Measurements from ENCODE around the gene LZTS2. TPM values are rescaled to one million over a fixed set of nuclear protein-coding genes. Genes with fewer than 3 reads are reported as not detected.
A peak's percentile ranks its signal among the peaks of the same experiment; 100 is the strongest.

The LZTS2 gene
- total and polyA plus RNA-seq, 2 experiments from 2014 or later = 27.6 to 88.3 TPM

DNA sequence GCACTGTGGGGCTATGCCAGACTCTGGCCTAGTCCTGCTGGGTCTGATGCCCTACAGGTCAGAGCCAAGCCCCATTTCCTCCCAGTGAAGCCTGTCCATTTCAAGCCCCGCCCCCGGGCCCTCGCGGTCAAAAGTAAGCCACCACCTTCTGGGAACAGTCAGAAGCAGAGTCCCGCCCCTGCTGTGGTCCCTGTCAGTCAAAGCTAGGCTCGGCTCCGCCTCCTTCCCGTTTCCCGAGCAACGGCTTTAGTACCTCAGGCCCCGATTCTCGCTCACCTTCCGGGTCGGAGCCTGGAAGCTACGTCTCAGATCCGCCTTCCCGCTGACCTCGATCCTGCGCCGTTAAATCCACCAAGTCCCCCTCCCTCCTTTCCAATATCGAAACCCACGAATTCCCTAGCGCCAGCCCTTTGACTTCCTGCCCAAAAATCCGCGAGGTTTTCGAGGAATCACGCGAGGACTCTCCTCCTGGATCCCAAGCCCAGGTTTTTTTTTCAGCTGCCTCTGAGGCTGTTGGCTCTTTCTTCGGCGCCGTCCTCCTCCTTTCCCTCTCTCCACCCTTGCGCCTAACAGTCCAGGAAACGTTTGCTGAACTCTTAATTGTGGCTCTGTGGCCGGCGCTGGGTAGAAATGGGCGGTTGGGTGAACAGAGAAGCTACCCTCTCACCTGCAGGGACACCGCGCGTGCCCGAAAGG, 43.2 kb downstream of the LZTS2 start (continued):
- TF ChIP-seq, protein P1, sequence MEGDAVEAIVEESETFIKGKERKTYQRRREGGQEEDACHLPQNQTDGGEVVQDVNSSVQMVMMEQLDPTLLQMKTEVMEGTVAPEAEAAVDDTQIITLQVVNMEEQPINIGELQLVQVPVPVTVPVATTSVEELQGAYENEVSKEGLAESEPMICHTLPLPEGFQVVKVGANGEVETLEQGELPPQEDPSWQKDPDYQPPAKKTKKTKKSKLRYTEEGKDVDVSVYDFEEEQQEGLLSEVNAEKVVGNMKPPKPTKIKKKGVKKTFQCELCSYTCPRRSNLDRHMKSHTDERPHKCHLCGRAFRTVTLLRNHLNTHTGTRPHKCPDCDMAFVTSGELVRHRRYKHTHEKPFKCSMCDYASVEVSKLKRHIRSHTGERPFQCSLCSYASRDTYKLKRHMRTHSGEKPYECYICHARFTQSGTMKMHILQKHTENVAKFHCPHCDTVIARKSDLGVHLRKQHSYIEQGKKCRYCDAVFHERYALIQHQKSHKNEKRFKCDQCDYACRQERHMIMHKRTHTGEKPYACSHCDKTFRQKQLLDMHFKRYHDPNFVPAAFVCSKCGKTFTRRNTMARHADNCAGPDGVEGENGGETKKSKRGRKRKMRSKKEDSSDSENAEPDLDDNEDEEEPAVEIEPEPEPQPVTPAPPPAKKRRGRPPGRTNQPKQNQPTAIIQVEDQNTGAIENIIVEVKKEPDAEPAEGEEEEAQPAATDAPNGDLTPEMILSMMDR (conservative IDR thresholded peaks at IDR 0.05; ENCODE audit: low read depth in 2 of 2) = no peak
- TF ChIP-seq CREB1 (CRISPR knock-in tag; IDR thresholded peaks at IDR 0.05; ENCODE audit: low read depth) = no peak
- TF ChIP-seq, protein P2, sequence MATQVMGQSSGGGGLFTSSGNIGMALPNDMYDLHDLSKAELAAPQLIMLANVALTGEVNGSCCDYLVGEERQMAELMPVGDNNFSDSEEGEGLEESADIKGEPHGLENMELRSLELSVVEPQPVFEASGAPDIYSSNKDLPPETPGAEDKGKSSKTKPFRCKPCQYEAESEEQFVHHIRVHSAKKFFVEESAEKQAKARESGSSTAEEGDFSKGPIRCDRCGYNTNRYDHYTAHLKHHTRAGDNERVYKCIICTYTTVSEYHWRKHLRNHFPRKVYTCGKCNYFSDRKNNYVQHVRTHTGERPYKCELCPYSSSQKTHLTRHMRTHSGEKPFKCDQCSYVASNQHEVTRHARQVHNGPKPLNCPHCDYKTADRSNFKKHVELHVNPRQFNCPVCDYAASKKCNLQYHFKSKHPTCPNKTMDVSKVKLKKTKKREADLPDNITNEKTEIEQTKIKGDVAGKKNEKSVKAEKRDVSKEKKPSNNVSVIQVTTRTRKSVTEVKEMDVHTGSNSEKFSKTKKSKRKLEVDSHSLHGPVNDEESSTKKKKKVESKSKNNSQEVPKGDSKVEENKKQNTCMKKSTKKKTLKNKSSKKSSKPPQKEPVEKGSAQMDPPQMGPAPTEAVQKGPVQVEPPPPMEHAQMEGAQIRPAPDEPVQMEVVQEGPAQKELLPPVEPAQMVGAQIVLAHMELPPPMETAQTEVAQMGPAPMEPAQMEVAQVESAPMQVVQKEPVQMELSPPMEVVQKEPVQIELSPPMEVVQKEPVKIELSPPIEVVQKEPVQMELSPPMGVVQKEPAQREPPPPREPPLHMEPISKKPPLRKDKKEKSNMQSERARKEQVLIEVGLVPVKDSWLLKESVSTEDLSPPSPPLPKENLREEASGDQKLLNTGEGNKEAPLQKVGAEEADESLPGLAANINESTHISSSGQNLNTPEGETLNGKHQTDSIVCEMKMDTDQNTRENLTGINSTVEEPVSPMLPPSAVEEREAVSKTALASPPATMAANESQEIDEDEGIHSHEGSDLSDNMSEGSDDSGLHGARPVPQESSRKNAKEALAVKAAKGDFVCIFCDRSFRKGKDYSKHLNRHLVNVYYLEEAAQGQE (IDR thresholded peaks at IDR 0.05; ENCODE audit: unreplicated experiment) = no peak
- no peak for TF ChIP-seq JUNB (IDR thresholded peaks at IDR 0.05; ENCODE audit: unreplicated experiment)

DNA sequence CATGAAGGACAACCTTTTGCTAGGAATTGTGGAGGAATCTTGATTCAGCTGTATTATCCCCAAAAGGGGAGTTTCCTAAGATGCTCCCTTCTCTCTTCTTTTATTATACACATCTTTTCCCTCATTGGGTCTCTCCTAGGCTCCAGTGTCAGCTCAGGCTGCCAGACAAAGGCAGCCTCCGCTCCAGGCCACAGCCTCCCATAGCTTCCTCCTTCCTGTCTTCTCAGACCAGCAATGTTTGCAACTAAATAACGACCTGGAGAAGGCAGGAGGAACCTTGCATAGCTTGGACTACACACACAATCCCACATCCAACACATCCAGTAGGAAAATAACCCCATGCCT, 43.7 kb downstream of the LZTS2 start:
- peak overlapping the region; percentile 90 for H3K4me3 Mint-ChIP-seq
- no peaks in the 10 kb centered on the region for H3K9me3 Mint-ChIP-seq
- 0 out of 2 replicates have a peak, but pooled peaks cover 6% of the 10 kb centered on the region for H4K20me1 ChIP-seq (replicated peaks; ENCODE audit: insufficient read depth)
- H3K4me1 Mint-ChIP-seq = peaks cover 31% of the 10 kb centered on the region
- 0 out of 2 replicates have a peak overlapping the region, but pooled peaks have one; percentile 28 for H3K27ac ChIP-seq (ENCODE audit: low read depth)
- peak overlapping the region; percentile 57 for H3K4me3 ChIP-seq
- no peak for DNase-seq (ENCODE audit: low spot score)
- H3K36me3 ChIP-seq (ENCODE audit: insufficient read depth) = no peaks in the 10 kb centered on the region
- no peaks in the 10 kb centered on the region for H3K79me2 ChIP-seq (replicated peaks; ENCODE audit: insufficient read depth)
- H3K9me2 ChIP-seq (ENCODE audit: insufficient read depth) = no peaks in the 10 kb centered on the region
- ATAC-seq = no peak
- TF ChIP-seq ZNF331 (CRISPR knock-in tag; IDR thresholded peaks at IDR 0.05; ENCODE audit: low read depth) (no peak), EZH2 (IDR thresholded peaks at IDR 0.05; ENCODE audit: low read depth, unreplicated experiment) (peak; percentile 11)
- TF ChIP-seq, protein P2 (IDR thresholded peaks at IDR 0.05; ENCODE audit: unreplicated experiment) = no peak
- peaks cover 8% of the 10 kb centered on the region; the same call in 1 of the 2 replicates for H3F3A ChIP-seq (replicated peaks; ENCODE audit: low read depth)
- H3K4me2 ChIP-seq = peak overlapping the region; percentile 86
- H3K27me3 ChIP-seq (ENCODE audit: insufficient read depth) = peaks cover 70% of the 10 kb centered on the region
- peaks cover 23% of the 10 kb centered on the region for H3K4me1 ChIP-seq (ENCODE audit: insufficient read depth)
- H3K36me3 Mint-ChIP-seq (ENCODE audit: low read depth) = no peaks in the 10 kb centered on the region
- H3K27ac Mint-ChIP-seq = 0 out of 2 replicates have a peak overlapping the region, but pooled peaks have one; percentile 9
- peak overlapping the region; percentile 96 for H2AFZ ChIP-seq
- peaks cover 62% of the 10 kb centered on the region for H3K27me3 Mint-ChIP-seq (ENCODE audit: insufficient read depth, low read depth, poor library complexity)
